ENCODE measurements around the gene PCDHB6.
A peak's percentile ranks its signal among the peaks of the same experiment; 100 is the strongest.
"Not testable (repeated sequence)": the region's sequence is repeated elsewhere in the genome, so short reads cannot be mapped to it uniquely, and the experiment has no call there.

PCDHB6 gene

DNA sequence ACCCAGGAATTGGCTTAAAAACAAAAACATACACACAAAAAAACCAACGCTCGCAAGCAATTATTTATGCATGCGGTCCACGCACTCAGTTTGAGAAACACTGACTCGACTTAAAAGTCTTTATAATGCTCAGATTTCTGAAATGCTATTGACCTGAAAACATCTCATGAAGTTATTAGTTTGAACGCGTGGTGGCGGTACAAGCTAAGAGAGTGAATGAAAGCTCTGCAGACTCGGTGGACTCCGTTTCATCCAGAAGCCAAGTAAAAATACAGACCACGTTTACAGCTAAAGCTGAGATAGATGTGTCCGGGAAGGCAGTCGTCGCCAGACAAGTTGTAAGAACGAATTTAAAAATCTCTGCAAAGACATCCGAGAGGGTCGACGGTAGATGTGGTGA lies at the start of gene PCDHB6:
Gene PCDHB6, plus strand, starts transcription at position 246 of the 400 bp plus-strand sequence. CDS start 201 bp downstream, outside the sequence.
- H3K27ac ChIP-seq (ENCODE audit: low read depth, low read length), result no peak within 1 kb of the TSS
- peaks cover 0 to 9% (median 3%) of the 10 kb centered on the region in 5 donors for H3K27me3 ChIP-seq (ENCODE audit: control insufficient read depth in 5 of 5, insufficient read depth in 4 of 5, low read length in 5 of 5)
- H3K9me3 ChIP-seq (ENCODE audit: control insufficient read depth in 5 of 5, low read length in 5 of 5), result peaks cover 14 to 34% (median 24%) of the 10 kb centered on the region in 5 donors
- no peaks in the 10 kb centered on the region for H3K36me3 ChIP-seq (ENCODE audit: control insufficient read depth in 5 of 5, insufficient read depth in 5 of 5, low read length in 5 of 5)
- peaks cover 0 to 2% (median 0%) of the 10 kb centered on the region in 5 donors for H3K4me1 ChIP-seq (ENCODE audit: control insufficient read depth in 5 of 5, insufficient read depth in 5 of 5, low read length in 5 of 5)
- H3K9ac ChIP-seq (ENCODE audit: low read length in 5 of 5), result no peak within 1 kb of the TSS
- H3K4me3 ChIP-seq (ENCODE audit: low read depth in 1 of 5, low read length in 5 of 5), result peak within 1 kb of the TSS; percentile 0 to 53 (median 20)

- H3K9me3 ChIP-seq (ENCODE audit: control insufficient read depth in 5 of 5, low read length in 5 of 5), result peaks cover 8 to 29% (median 21%) of the 10 kb centered on the region in 5 donors
- H3K4me1 ChIP-seq (ENCODE audit: control insufficient read depth in 5 of 5, insufficient read depth in 5 of 5, low read length in 5 of 5), result peaks cover 0 to 9% (median under 1%) of the 10 kb centered on the region in 5 donors
- H3K36me3 ChIP-seq (ENCODE audit: control insufficient read depth in 5 of 5, insufficient read depth in 5 of 5, low read length in 5 of 5), result no peaks in the 10 kb centered on the region
- H3K27me3 ChIP-seq (ENCODE audit: control insufficient read depth in 5 of 5, insufficient read depth in 4 of 5, low read length in 5 of 5), result peaks cover 0 to 9% (median 0%) of the 10 kb centered on the region in 5 donors
- peak within 1 kb of the TSS; percentile 56 to 67 (median 66) for H3K4me3 ChIP-seq (ENCODE audit: low read depth in 1 of 5, low read length in 5 of 5)
- peak within 1 kb of the TSS in 1 of 5 donors; percentile 30 for H3K9ac ChIP-seq (ENCODE audit: low read length in 5 of 5)
- H3K27ac ChIP-seq (ENCODE audit: low read depth, low read length), result no peak within 1 kb of the TSS
These were observed 49.5 kb upstream of the PCDHB6 start, which contains the start of gene PCDHB3 for GRCh38 chr5:141100243-141100805. PCDHB3 (plus strand) TSS chr5:141100473; CDS start chr5:141100650, 177 bp downstream.

DNA sequence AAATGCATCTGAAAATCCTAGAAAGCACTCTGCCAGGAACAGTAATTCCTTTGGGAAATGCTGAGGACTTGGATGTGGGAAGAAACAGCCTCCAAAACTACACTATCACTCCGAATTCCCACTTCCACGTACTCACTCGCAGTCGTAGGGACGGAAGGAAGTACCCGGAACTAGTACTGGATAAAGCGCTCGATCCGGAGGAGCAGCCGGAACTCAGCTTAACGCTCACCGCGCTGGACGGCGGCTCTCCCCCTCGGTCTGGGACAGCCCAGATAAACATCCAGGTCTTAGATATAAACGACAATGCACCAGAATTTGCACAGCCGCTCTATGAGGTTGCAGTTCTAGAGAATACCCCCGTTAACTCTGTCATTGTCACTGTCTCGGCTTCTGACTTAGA lies 48.8 kb upstream of the PCDHB6 start:
- peaks cover 0 to 8% (median 0%) of the 10 kb centered on the region in 5 donors for H3K4me1 ChIP-seq (ENCODE audit: control insufficient read depth in 5 of 5, insufficient read depth in 5 of 5, low read length in 5 of 5)
- no peaks in the 10 kb centered on the region for H3K36me3 ChIP-seq (ENCODE audit: control insufficient read depth in 5 of 5, insufficient read depth in 5 of 5, low read length in 5 of 5)
- H3K9me3 ChIP-seq (ENCODE audit: control insufficient read depth in 5 of 5, low read length in 5 of 5), result peaks cover 4 to 23% (median 14%) of the 10 kb centered on the region in 5 donors
- H3K4me3 ChIP-seq (ENCODE audit: low read depth in 1 of 5, low read length in 5 of 5), result peak overlapping the region; percentile 56 to 67 (median 66)
- H3K27me3 ChIP-seq (ENCODE audit: control insufficient read depth in 5 of 5, insufficient read depth in 4 of 5, low read length in 5 of 5), result peaks cover 0 to 9% (median 0%) of the 10 kb centered on the region in 5 donors
- no peak overlapping the region for H3K27ac ChIP-seq (ENCODE audit: low read depth, low read length)
- no peak overlapping the region for H3K9ac ChIP-seq (ENCODE audit: low read length in 5 of 5)

GRCh38 chr5:141102070-141102469 lies 47.8 kb upstream of the PCDHB6 start:
- not testable (repeated sequence) for H3K36me3 ChIP-seq (ENCODE audit: control insufficient read depth in 5 of 5, insufficient read depth in 5 of 5, low read length in 5 of 5); H3K27me3 ChIP-seq (ENCODE audit: control insufficient read depth in 5 of 5, insufficient read depth in 4 of 5, low read length in 5 of 5); H3K4me3 ChIP-seq (ENCODE audit: low read depth in 1 of 5, low read length in 5 of 5); H3K4me1 ChIP-seq (ENCODE audit: control insufficient read depth in 5 of 5, insufficient read depth in 5 of 5, low read length in 5 of 5); H3K27ac ChIP-seq (ENCODE audit: low read depth, low read length); H3K9ac ChIP-seq (ENCODE audit: low read length in 5 of 5)
- peaks cover 4 to 23% (median 13%) of the 10 kb centered on the region in 5 donors for H3K9me3 ChIP-seq (ENCODE audit: control insufficient read depth in 5 of 5, low read length in 5 of 5)

GRCh38 chr5:141102471-141102870 lies 47.4 kb upstream of the PCDHB6 start:
- not testable (repeated sequence) for H3K27me3 ChIP-seq (ENCODE audit: control insufficient read depth in 5 of 5, insufficient read depth in 4 of 5, low read length in 5 of 5); H3K36me3 ChIP-seq (ENCODE audit: control insufficient read depth in 5 of 5, insufficient read depth in 5 of 5, low read length in 5 of 5); H3K27ac ChIP-seq (ENCODE audit: low read depth, low read length); H3K4me3 ChIP-seq (ENCODE audit: low read depth in 1 of 5, low read length in 5 of 5); H3K9ac ChIP-seq (ENCODE audit: low read length in 5 of 5); H3K4me1 ChIP-seq (ENCODE audit: control insufficient read depth in 5 of 5, insufficient read depth in 5 of 5, low read length in 5 of 5)
- peaks cover 4 to 23% (median 13%) of the 10 kb centered on the region in 5 donors for H3K9me3 ChIP-seq (ENCODE audit: control insufficient read depth in 5 of 5, low read length in 5 of 5)

GRCh38 chr5:141105350-141105749 lies 44.5 kb upstream of the PCDHB6 start:
- Histone ChIP-seq H3K9me3 (ENCODE audit: control insufficient read depth in 5 of 5, low read length in 5 of 5) (peaks cover 2 to 27% (median 15%) of the 10 kb centered on the region in 5 donors), H3K9ac (ENCODE audit: low read length in 5 of 5) (no peak overlapping the region), H3K27ac (ENCODE audit: low read depth, low read length) (no peak overlapping the region), H3K4me3 (ENCODE audit: low read depth in 1 of 5, low read length in 5 of 5) (no peak overlapping the region), H3K27me3 (ENCODE audit: control insufficient read depth in 5 of 5, insufficient read depth in 4 of 5, low read length in 5 of 5) (peaks cover 0 to 4% (median 0%) of the 10 kb centered on the region in 5 donors), H3K36me3 (ENCODE audit: control insufficient read depth in 5 of 5, insufficient read depth in 5 of 5, low read length in 5 of 5) (no peaks in the 10 kb centered on the region), H3K4me1 (ENCODE audit: control insufficient read depth in 5 of 5, insufficient read depth in 5 of 5, low read length in 5 of 5) (peaks cover 0 to 7% (median 0%) of the 10 kb centered on the region in 5 donors)

- Histone ChIP-seq H3K27me3 (ENCODE audit: control insufficient read depth in 5 of 5, insufficient read depth in 4 of 5, low read length in 5 of 5) (no peaks in the 10 kb centered on the region), H3K27ac (ENCODE audit: low read depth, low read length) (no peak overlapping the region), H3K9me3 (ENCODE audit: control insufficient read depth in 5 of 5, low read length in 5 of 5) (peaks cover 10 to 29% (median 20%) of the 10 kb centered on the region in 5 donors), H3K4me3 (ENCODE audit: low read depth in 1 of 5, low read length in 5 of 5) (no peak overlapping the region), H3K36me3 (ENCODE audit: control insufficient read depth in 5 of 5, insufficient read depth in 5 of 5, low read length in 5 of 5) (no peaks in the 10 kb centered on the region), H3K9ac (ENCODE audit: low read length in 5 of 5) (no peak overlapping the region), H3K4me1 (ENCODE audit: control insufficient read depth in 5 of 5, insufficient read depth in 5 of 5, low read length in 5 of 5) (peaks cover 0 to 6% (median 0%) of the 10 kb centered on the region in 5 donors)
These were observed 30.6 kb upstream of the PCDHB6 start for GRCh38 chr5:141119250-141119649.

- H3K27me3 ChIP-seq (ENCODE audit: control insufficient read depth in 5 of 5, insufficient read depth in 4 of 5, low read length in 5 of 5), result no peaks in the 10 kb centered on the region
- H3K9ac ChIP-seq (ENCODE audit: low read length in 5 of 5), result peak within 1 kb of the TSS in 2 of 5 donors; percentile 6 to 38
- peak within 1 kb of the TSS; percentile 35 to 74 (median 60) for H3K4me3 ChIP-seq (ENCODE audit: low read depth in 1 of 5, low read length in 5 of 5)
- no peak within 1 kb of the TSS for H3K27ac ChIP-seq (ENCODE audit: low read depth, low read length)
- peaks cover 0 to 6% (median 0%) of the 10 kb centered on the region in 5 donors for H3K4me1 ChIP-seq (ENCODE audit: control insufficient read depth in 5 of 5, insufficient read depth in 5 of 5, low read length in 5 of 5)
- peaks cover 5 to 28% (median 14%) of the 10 kb centered on the region in 5 donors for H3K9me3 ChIP-seq (ENCODE audit: control insufficient read depth in 5 of 5, low read length in 5 of 5)
- no peaks in the 10 kb centered on the region for H3K36me3 ChIP-seq (ENCODE audit: control insufficient read depth in 5 of 5, insufficient read depth in 5 of 5, low read length in 5 of 5)
These were observed 28.3 kb upstream of the PCDHB6 start, which contains the start of gene PCDHB4 for GRCh38 chr5:141121563-141121962. PCDHB4 (plus strand) TSS chr5:141121818; CDS start chr5:141121999, 181 bp downstream.

GRCh38 chr5:141121985-141122384 lies 27.9 kb upstream of the PCDHB6 start:
- Histone ChIP-seq H3K9ac (ENCODE audit: low read length in 5 of 5) (peak overlapping the region in 2 of 5 donors; percentile 6 to 38), H3K9me3 (ENCODE audit: control insufficient read depth in 5 of 5, low read length in 5 of 5) (peaks cover 4 to 24% (median 13%) of the 10 kb centered on the region in 5 donors), H3K4me1 (ENCODE audit: control insufficient read depth in 5 of 5, insufficient read depth in 5 of 5, low read length in 5 of 5) (peaks cover 0 to 6% (median 0%) of the 10 kb centered on the region in 5 donors), H3K27me3 (ENCODE audit: control insufficient read depth in 5 of 5, insufficient read depth in 4 of 5, low read length in 5 of 5) (no peaks in the 10 kb centered on the region), H3K4me3 (ENCODE audit: low read depth in 1 of 5, low read length in 5 of 5) (peak overlapping the region; percentile 35 to 74 (median 60)), H3K36me3 (ENCODE audit: control insufficient read depth in 5 of 5, insufficient read depth in 5 of 5, low read length in 5 of 5) (no peaks in the 10 kb centered on the region), H3K27ac (ENCODE audit: low read depth, low read length) (no peak overlapping the region)

DNA sequence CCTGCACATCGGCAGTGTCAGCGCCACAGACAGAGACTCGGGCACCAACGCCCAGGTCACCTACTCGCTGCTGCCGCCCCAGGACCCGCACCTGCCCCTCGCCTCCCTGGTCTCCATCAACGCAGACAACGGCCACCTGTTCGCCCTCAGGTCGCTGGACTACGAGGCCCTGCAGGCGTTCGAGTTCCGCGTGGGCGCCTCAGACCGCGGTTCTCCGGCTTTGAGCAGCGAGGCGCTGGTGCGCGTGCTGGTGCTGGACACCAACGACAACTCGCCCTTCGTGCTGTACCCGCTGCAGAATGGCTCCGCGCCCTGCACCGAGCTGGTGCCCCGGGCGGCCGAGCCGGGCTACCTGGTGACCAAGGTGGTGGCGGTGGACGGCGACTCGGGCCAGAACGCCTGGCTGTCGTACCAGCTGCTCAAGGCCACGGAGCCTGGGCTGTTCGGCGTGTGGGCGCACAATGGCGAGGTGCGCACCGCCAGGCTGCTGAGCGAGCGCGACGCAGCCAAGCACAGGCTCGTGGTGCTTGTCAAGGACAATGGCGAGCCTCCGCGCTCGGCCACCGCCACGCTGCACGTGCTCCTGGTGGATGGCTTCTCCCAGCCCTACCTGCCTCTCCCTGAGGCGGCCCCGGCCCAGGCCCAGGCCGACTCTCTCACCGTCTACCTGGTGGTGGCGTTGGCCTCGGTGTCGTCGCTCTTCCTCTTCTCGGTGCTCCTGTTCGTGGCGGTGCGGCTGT lies 26.3 kb upstream of the PCDHB6 start:
- not testable (repeated sequence) for H3K9ac ChIP-seq (ENCODE audit: low read length in 5 of 5); H3K4me3 ChIP-seq (ENCODE audit: low read depth in 1 of 5, low read length in 5 of 5); H3K27me3 ChIP-seq (ENCODE audit: control insufficient read depth in 5 of 5, insufficient read depth in 4 of 5, low read length in 5 of 5); H3K36me3 ChIP-seq (ENCODE audit: control insufficient read depth in 5 of 5, insufficient read depth in 5 of 5, low read length in 5 of 5); H3K27ac ChIP-seq (ENCODE audit: low read depth, low read length); H3K4me1 ChIP-seq (ENCODE audit: control insufficient read depth in 5 of 5, insufficient read depth in 5 of 5, low read length in 5 of 5)
- peaks cover 4 to 22% (median 13%) of the 10 kb centered on the region in 5 donors for H3K9me3 ChIP-seq (ENCODE audit: control insufficient read depth in 5 of 5, low read length in 5 of 5)
